GM12872 (cell line): ENCODE results near the gene CFHR2.

Source experiments
- CTCF ChIP-seq: IDR thresholded peaks from 3 replicates; pipeline ENCODE4 v1.5.1; 2011; ENCODE audit warnings: low read depth, mild to moderate bottlenecking, low read length, moderate library complexity; ENCODE audit not compliant: insufficient read depth

CFHR2 gene

GRCh38 chr1:196997423-196997822, 53.9 kb downstream of the CFHR2 start:
- no peak for TF ChIP-seq CTCF

GRCh38 chr1:197001828-197002227, 58.3 kb downstream of the CFHR2 start:
- TF ChIP-seq CTCF = no peak

- TF ChIP-seq CTCF = no peak
Measured at GRCh38 chr1:197003132-197003531, 59.6 kb downstream of the CFHR2 start.

GRCh38 chr1:197008861-197009260, 65.3 kb downstream of the CFHR2 start:
- TF ChIP-seq CTCF = no peak
